H9 (cell line): Measurements from ENCODE around the gene CHPT1. TPM values are rescaled to one million over a fixed set of nuclear protein-coding genes. Genes with fewer than 3 reads are reported as not detected.

ENCODE experiments used
- DNase-seq: peaks from one replicate; pipeline ENCODE4 v3.0.0-alpha.2; 2017
- H2AFZ ChIP-seq: one replicate; pipeline ENCODE4 v1.6.1; 2013; ENCODE audit warnings: mild to moderate bottlenecking, low read length, control low read depth, moderate library complexity
- H2AK5ac ChIP-seq: 2 replicates; pipeline ENCODE4 v1.6.1; 2013; ENCODE audit warnings: low read length, control low read depth, mixed read lengths; ENCODE audit not compliant: insufficient read length
- H2BK120ac ChIP-seq: one replicate; pipeline ENCODE4 v1.6.1; 2013; ENCODE audit warnings: low read depth, mild to moderate bottlenecking, low read length, control low read depth, inconsistent platforms; ENCODE audit not compliant: poor library complexity, severe bottlenecking
- H2BK12ac ChIP-seq: 2 replicates; pipeline ENCODE4 v1.6.1; 2013; ENCODE audit warnings: low read length, control low read depth, mixed read lengths, low read depth; ENCODE audit not compliant: insufficient read length
- H2BK15ac ChIP-seq: 2 replicates; pipeline ENCODE4 v1.6.1; 2013; ENCODE audit warnings: low read depth, low read length, control low read depth
- H2BK20ac ChIP-seq: one replicate; pipeline ENCODE4 v1.6.1; 2013; ENCODE audit warnings: low read depth, mild to moderate bottlenecking, low read length, control low read depth, inconsistent platforms; ENCODE audit not compliant: poor library complexity, severe bottlenecking
- H2BK5ac ChIP-seq: 2 replicates; pipeline ENCODE4 v1.6.1; 2013; ENCODE audit warnings: low read length, control low read depth, mixed read lengths; ENCODE audit not compliant: insufficient read length
- H3K14ac ChIP-seq: 2 replicates; pipeline ENCODE4 v1.6.1; 2013; ENCODE audit warnings: low read length, control low read depth; ENCODE audit not compliant: insufficient read depth
- H3K18ac ChIP-seq: 2 replicates; pipeline ENCODE4 v1.6.1; 2013; ENCODE audit warnings: low read depth, mild to moderate bottlenecking, mixed read lengths, low read length, control low read depth; ENCODE audit not compliant: insufficient read length
- H3K23ac ChIP-seq: 2 replicates; pipeline ENCODE4 v1.6.1; 2013; ENCODE audit warnings: low read length, control low read depth, mixed read lengths, low read depth; ENCODE audit not compliant: insufficient read length
- H3K23me2 ChIP-seq: 2 replicates; pipeline ENCODE4 v1.6.1; 2013; ENCODE audit warnings: low read depth, mild to moderate bottlenecking, mixed read lengths, low read length, control low read depth; ENCODE audit not compliant: insufficient read length, poor library complexity, severe bottlenecking
- H3K27ac ChIP-seq: 2 replicates; pipeline ENCODE4 v1.5.1; 2013; ENCODE audit warnings: low read length, control low read depth, mixed read lengths, low read depth; ENCODE audit not compliant: insufficient read length
- H3K27me3 ChIP-seq: 2 replicates; pipeline ENCODE4 v1.6.1; 2013; ENCODE audit warnings: low read length, control low read depth, inconsistent platforms; ENCODE audit not compliant: insufficient read depth
- H3K4ac ChIP-seq: 2 replicates; pipeline ENCODE4 v1.6.1; 2013; ENCODE audit warnings: low read depth, mild to moderate bottlenecking, control low read depth, inconsistent platforms, low read length, moderate library complexity
- H3K4me1 ChIP-seq: 2 replicates; pipeline ENCODE4 v1.6.1; 2013; ENCODE audit warnings: low read length, control low read depth, inconsistent platforms; ENCODE audit not compliant: insufficient read depth
- H3K4me2 ChIP-seq: 2 replicates; pipeline ENCODE4 v1.6.1; 2013; ENCODE audit warnings: low read length, control low read depth, mixed read lengths; ENCODE audit not compliant: insufficient read length, insufficient read depth
- H3K56ac ChIP-seq: 2 replicates; pipeline ENCODE4 v1.6.1; 2013; ENCODE audit warnings: low read depth, mild to moderate bottlenecking, mixed read lengths, low read length, control low read depth; ENCODE audit not compliant: insufficient read length
- H3K79me1 ChIP-seq: 2 replicates; pipeline ENCODE4 v1.6.1; 2013; ENCODE audit warnings: low read depth, mild to moderate bottlenecking, moderate library complexity, low read length, control low read depth, inconsistent platforms; ENCODE audit not compliant: insufficient read depth, poor library complexity, severe bottlenecking
- H3K79me2 ChIP-seq: 2 replicates; pipeline ENCODE4 v1.6.1; 2013; ENCODE audit warnings: low read length, control low read depth, inconsistent platforms; ENCODE audit not compliant: insufficient read depth
- H3K9ac ChIP-seq: 2 replicates; pipeline ENCODE4 v1.6.1; 2013; ENCODE audit warnings: low read length, control low read depth, mixed read lengths; ENCODE audit not compliant: insufficient read length; ENCODE audit errors: extremely low read depth
- H3K9me3 ChIP-seq: one replicate; pipeline ENCODE4 v1.6.1; 2013; ENCODE audit warnings: low read depth, low read length, inconsistent platforms; ENCODE audit not compliant: control insufficient read depth
- H3T11ph ChIP-seq: one replicate; pipeline ENCODE4 v1.6.1; 2013; ENCODE audit warnings: mild to moderate bottlenecking, low read length, control low read depth, inconsistent platforms
- H4K20me1 ChIP-seq: one replicate; pipeline ENCODE4 v1.6.1; 2013; ENCODE audit not compliant: control insufficient read depth, insufficient read length, insufficient read depth
- H4K5ac ChIP-seq: 2 replicates; pipeline ENCODE4 v1.6.1; 2013; ENCODE audit warnings: low read depth, mild to moderate bottlenecking, mixed read lengths, low read length, control low read depth; ENCODE audit not compliant: insufficient read length
- H4K8ac ChIP-seq: replicated peaks from 2 replicates; pipeline ENCODE4 v1.6.1; 2013; ENCODE audit warnings: low read length, control low read depth, mixed read lengths, low read depth; ENCODE audit not compliant: insufficient read length
- H4K91ac ChIP-seq: 2 replicates; pipeline ENCODE4 v1.6.1; 2013; ENCODE audit warnings: low read depth, mild to moderate bottlenecking, moderate library complexity, mixed read lengths, low read length, control low read depth; ENCODE audit not compliant: insufficient read length
- H3K27ac Mint-ChIP-seq, 3 experiments: 2 replicates in 2 of 3; 3 replicates in 1 of 3; pipeline ENCODE4 v1.8.0; 2020 to 2021; ENCODE audit warnings: mixed read lengths in 3 of 3, mild to moderate bottlenecking in 1 of 3, moderate library complexity in 1 of 3
- H3K27me3 Mint-ChIP-seq: 2 replicates; pipeline ENCODE4 v1.8.0; 2021; ENCODE audit warnings: low read depth, mild to moderate bottlenecking, moderate library complexity, mixed read lengths
- H3K36me3 Mint-ChIP-seq, 3 experiments: 2 replicates in 2 of 3; 3 replicates in 1 of 3; pipeline ENCODE4 v1.8.0; 2020 to 2021; ENCODE audit warnings: low read depth in 3 of 3, mixed read lengths in 3 of 3; ENCODE audit not compliant: insufficient read depth in 1 of 3
- H3K4me1 Mint-ChIP-seq, 2 experiments: 2 replicates each; pipeline ENCODE4 v1.8.0; 2020; ENCODE audit warnings: mixed read lengths in 2 of 2
- H3K4me3 Mint-ChIP-seq, 2 experiments: 2 replicates in 1 of 2; 3 replicates in 1 of 2; pipeline ENCODE4 v1.8.0; 2020 to 2021; ENCODE audit warnings: mild to moderate bottlenecking in 2 of 2, mixed read lengths in 2 of 2, moderate library complexity in 1 of 2
- H3K9me3 Mint-ChIP-seq, 2 experiments: 2 replicates in 1 of 2; 3 replicates in 1 of 2; pipeline ENCODE4 v1.8.0; 2020; ENCODE audit warnings: mild to moderate bottlenecking in 2 of 2, mixed read lengths in 2 of 2, moderate library complexity in 1 of 2
- WGBS: extraction: QIAGEN DNeasy Blood & Tissue Kit; methylation state at CpG from one replicate; pipeline ENCODE4 v1.1.7; 2013; ENCODE audit warnings: missing lambda C conversion rate, low lambda C conversion rate, mixed read lengths; ENCODE audit not compliant: insufficient read length; ENCODE audit errors: extremely low coverage; 5-methylcytosine and 5-hydroxymethylcytosine counted together
- total RNA-seq: library from RNA; stranded (reverse); gene quantifications from 2 replicates; pipeline ENCODE4 v1.2.1, GENCODE V29; 2021
- TF ChIP-seq, protein P1 (sequence below): fragments of 200-600 bp; sonication (generic); conservative IDR thresholded peaks from 3 replicates; pipeline ENCODE4 v1.8.0; 2021; ENCODE audit warnings: antibody characterized with exemption, mild to moderate bottlenecking

CHPT1 gene
- total RNA-seq, 1 experiment from 2014 or later = 17.1 TPM

GRCh38 chr12:101738920-101739665, 41.7 kb downstream of the CHPT1 start, which contains the start of gene SYCP3:
TSS of gene SYCP3 (minus strand) at chr12:101739462. CDS start at chr12:101737935, 1,527 bp downstream.
- no peaks in the 10 kb centered on the region for H4K20me1 ChIP-seq
- H3K79me2 ChIP-seq = no peaks in the 10 kb centered on the region
- no peaks in the 10 kb centered on the region for H3K27me3 Mint-ChIP-seq
- no peaks in the 10 kb centered on the region for H3K4me1 ChIP-seq
- H3K79me1 ChIP-seq = no peaks in the 10 kb centered on the region
- no peak within 1 kb of the TSS for H3K27ac ChIP-seq
- peaks cover 0 to 11% (median 9%) of the 10 kb centered on the region in 3 experiments; a peak in 5 of 7 replicates for H3K36me3 Mint-ChIP-seq
- H4K8ac ChIP-seq = no peak within 1 kb of the TSS
- H2BK15ac ChIP-seq = no peak within 1 kb of the TSS
- no peaks in the 10 kb centered on the region for H3K9me3 Mint-ChIP-seq
- H3K27me3 ChIP-seq = no peaks in the 10 kb centered on the region
- no peak within 1 kb of the TSS for H3T11ph ChIP-seq
- no peak within 1 kb of the TSS for H3K9ac ChIP-seq
- no peak within 1 kb of the TSS for H2AK5ac ChIP-seq
- H3K4me1 Mint-ChIP-seq = no peaks in the 10 kb centered on the region
- H2BK120ac ChIP-seq = no peak within 1 kb of the TSS
- H3K4me2 ChIP-seq = no peak within 1 kb of the TSS
- no peaks in the 10 kb centered on the region for H3K23me2 ChIP-seq
- H2BK12ac ChIP-seq = no peak within 1 kb of the TSS
- TF ChIP-seq, protein P1, sequence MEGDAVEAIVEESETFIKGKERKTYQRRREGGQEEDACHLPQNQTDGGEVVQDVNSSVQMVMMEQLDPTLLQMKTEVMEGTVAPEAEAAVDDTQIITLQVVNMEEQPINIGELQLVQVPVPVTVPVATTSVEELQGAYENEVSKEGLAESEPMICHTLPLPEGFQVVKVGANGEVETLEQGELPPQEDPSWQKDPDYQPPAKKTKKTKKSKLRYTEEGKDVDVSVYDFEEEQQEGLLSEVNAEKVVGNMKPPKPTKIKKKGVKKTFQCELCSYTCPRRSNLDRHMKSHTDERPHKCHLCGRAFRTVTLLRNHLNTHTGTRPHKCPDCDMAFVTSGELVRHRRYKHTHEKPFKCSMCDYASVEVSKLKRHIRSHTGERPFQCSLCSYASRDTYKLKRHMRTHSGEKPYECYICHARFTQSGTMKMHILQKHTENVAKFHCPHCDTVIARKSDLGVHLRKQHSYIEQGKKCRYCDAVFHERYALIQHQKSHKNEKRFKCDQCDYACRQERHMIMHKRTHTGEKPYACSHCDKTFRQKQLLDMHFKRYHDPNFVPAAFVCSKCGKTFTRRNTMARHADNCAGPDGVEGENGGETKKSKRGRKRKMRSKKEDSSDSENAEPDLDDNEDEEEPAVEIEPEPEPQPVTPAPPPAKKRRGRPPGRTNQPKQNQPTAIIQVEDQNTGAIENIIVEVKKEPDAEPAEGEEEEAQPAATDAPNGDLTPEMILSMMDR = no peak
- no peak within 1 kb of the TSS for H2BK5ac ChIP-seq
- H3K9me3 ChIP-seq = no peaks in the 10 kb centered on the region
- no peak within 1 kb of the TSS for H3K4ac ChIP-seq
- peak; percentile 54 for DNase-seq
- no CpG with 5 or more reads among the region's 57 CpGs for WGBS
- H3K14ac ChIP-seq = no peak within 1 kb of the TSS
- no peak within 1 kb of the TSS; a peak in 1 of 7 replicates for H3K27ac Mint-ChIP-seq
- no peak within 1 kb of the TSS for H2BK20ac ChIP-seq
- no peak within 1 kb of the TSS for H2AFZ ChIP-seq
- no peak within 1 kb of the TSS for H3K23ac ChIP-seq
- H3K4me3 Mint-ChIP-seq = no peak within 1 kb of the TSS
- H4K5ac ChIP-seq = no peak within 1 kb of the TSS
- H3K56ac ChIP-seq = no peak within 1 kb of the TSS
- H4K91ac ChIP-seq = no peak within 1 kb of the TSS
- no peak within 1 kb of the TSS for H3K18ac ChIP-seq
